Glutamatergic neuron (in vitro differentiated cells): Measurements from ENCODE around the gene GPR31. TPM values are rescaled to one million over a fixed set of nuclear protein-coding genes. Genes with fewer than 3 reads are reported as not detected.

Source experiments
- DNase-seq: peaks from one replicate; pipeline ENCODE4 v3.0.0; 2022
- H3K27ac Mint-ChIP-seq: one replicate; pipeline ENCODE4 v1.8.0; 2020; ENCODE audit warnings: mild to moderate bottlenecking, mixed read lengths, inconsistent platforms; ENCODE audit not compliant: unreplicated experiment
- H3K27me3 Mint-ChIP-seq: one replicate; pipeline ENCODE4 v1.8.0; 2020; ENCODE audit warnings: mild to moderate bottlenecking, moderate library complexity, mixed read lengths, inconsistent platforms; ENCODE audit not compliant: unreplicated experiment
- H3K36me3 Mint-ChIP-seq: one replicate; pipeline ENCODE4 v1.8.0; 2020; ENCODE audit warnings: mild to moderate bottlenecking, mixed read lengths, inconsistent platforms; ENCODE audit not compliant: unreplicated experiment
- H3K4me1 Mint-ChIP-seq: one replicate; pipeline ENCODE4 v1.8.0; 2020; ENCODE audit warnings: mild to moderate bottlenecking, low read depth, mixed read lengths, inconsistent platforms; ENCODE audit not compliant: unreplicated experiment
- H3K4me3 Mint-ChIP-seq: one replicate; pipeline ENCODE4 v1.8.0; 2020; ENCODE audit warnings: mild to moderate bottlenecking, mixed read lengths, inconsistent platforms; ENCODE audit not compliant: unreplicated experiment
- H3K9me3 Mint-ChIP-seq: one replicate; pipeline ENCODE4 v1.8.0; 2020; ENCODE audit warnings: mild to moderate bottlenecking, moderate library complexity, mixed read lengths, inconsistent platforms; ENCODE audit not compliant: unreplicated experiment
- CTCF ChIP-seq: fragments of 200-600 bp; sonication (generic); IDR thresholded peaks from one replicate; pipeline ENCODE4 v1.5.0; 2021; ENCODE audit not compliant: partially characterized antibody, unreplicated experiment
- total RNA-seq: library from RNA; stranded (reverse); fragmentation: NEBNext Ultra II Directional; extraction: Animal tissue kit (Norgen Biotek cat#: 25700); gene quantifications from one replicate; pipeline ENCODE4 v1.2.1, GENCODE V29; 2021; ENCODE audit not compliant: unreplicated experiment

GPR31 gene
- total RNA-seq, 1 donor from 2014 or later, result not detected

- H3K36me3 Mint-ChIP-seq, result peaks cover 11% of the 10 kb centered on the region
- H3K27me3 Mint-ChIP-seq, result peaks cover 7% of the 10 kb centered on the region
- peaks cover 8% of the 10 kb centered on the region for H3K9me3 Mint-ChIP-seq
- H3K27ac Mint-ChIP-seq, result no peak overlapping the region
- H3K4me3 Mint-ChIP-seq, result no peak overlapping the region
- peak; percentile 1 for TF ChIP-seq CTCF
- DNase-seq, result no peak
- H3K4me1 Mint-ChIP-seq, result peaks cover 26% of the 10 kb centered on the region
Measured at GRCh38 chr6:167142433-167142761, 15.4 kb downstream of the GPR31 start.

DNA sequence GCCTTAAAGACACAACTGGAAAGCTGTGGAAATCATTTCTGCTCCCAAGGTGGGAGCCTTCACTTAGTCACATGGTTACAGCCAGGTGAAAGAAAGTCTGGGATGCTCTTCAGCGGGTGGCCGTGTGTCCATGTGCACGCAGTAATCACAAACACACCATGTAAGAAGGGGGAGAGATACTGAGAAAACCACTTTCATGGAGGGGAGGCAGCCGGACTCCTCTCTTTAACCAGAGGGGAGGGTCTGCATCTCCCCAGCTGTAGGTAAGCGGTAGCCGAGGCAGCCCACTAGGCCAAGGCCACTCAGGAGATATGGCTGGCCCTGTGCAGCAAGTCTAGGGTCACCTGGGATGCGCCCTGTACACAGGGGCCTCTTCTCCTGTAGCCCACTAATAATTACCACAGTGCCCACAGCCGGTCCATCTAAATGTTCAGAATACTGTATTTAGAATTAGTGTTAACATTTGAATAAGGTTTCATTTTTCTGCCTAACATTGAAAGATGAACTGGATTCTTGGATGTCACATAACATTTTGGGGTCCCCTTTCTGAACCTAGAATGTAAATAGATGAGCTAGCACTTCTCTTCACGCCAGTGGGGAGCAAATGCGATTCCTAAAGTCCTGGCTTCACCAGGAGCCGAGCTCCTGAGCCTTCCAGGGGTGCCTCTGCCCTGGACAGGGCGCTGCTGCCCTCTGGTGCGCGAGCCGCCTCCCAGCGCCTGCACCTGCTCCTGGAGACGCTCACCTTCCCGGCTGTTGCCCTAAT lies 15.9 kb downstream of the GPR31 start:
- Mint-ChIP-seq H3K27ac (no peak overlapping the region), H3K36me3 (peaks cover 11% of the 10 kb centered on the region), H3K4me1 (peaks cover 22% of the 10 kb centered on the region), H3K9me3 (peaks cover 8% of the 10 kb centered on the region), H3K4me3 (no peak overlapping the region), H3K27me3 (peaks cover 7% of the 10 kb centered on the region)
- DNase-seq, result peak; percentile 71
- peak; percentile 20 for TF ChIP-seq CTCF

DNA sequence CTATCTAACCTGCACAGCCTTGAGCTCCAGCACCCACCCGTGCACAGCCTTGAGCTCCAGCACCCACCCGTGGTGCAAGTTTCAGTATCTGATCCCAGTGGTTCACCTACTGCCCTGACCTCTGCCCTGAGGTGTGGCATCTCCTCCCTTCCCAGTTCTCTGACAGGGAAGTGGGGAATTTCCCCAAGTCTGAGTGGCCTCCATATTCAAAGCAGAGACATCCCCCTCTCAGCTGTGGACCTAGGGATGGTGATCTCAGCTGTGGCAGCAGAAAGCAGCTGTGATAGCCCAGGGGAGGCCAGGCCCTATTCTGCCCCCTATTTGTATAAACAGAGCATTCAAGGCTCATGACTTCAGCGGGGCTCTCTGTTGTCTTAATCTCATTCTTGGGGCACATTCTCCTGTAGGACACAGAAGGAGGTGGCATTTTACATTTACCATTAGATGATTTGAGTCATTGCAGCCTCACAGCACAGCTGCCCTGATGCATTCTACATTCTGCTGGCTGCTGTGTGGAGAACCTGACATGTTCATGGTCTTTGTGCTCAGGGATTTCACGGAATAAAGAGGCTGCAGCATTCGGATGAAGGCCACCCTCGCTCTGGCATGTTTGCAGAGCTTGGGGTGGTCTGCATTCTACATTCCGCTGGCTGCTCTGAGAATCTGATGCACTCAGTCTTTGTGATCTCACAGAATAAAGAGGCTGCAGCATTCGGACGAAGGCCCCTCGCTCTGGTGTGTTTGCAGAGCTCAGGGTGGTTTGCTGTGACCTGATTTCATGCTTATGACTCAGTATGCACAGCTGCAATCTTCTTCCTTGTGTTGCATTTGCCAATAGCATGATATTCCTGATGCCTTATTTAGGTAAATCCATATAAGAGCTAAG lies 16.9 kb downstream of the GPR31 start:
- no peak for DNase-seq
- Mint-ChIP-seq H3K4me3 (no peak overlapping the region), H3K9me3 (peaks cover 8% of the 10 kb centered on the region), H3K27ac (peak overlapping the region; percentile 28), H3K36me3 (peaks cover 11% of the 10 kb centered on the region), H3K4me1 (peaks cover 14% of the 10 kb centered on the region), H3K27me3 (peaks cover 4% of the 10 kb centered on the region)
- no peak for TF ChIP-seq CTCF

- peak overlapping the region; percentile 24 for H3K27ac Mint-ChIP-seq
Measured at GRCh38 chr6:167139761-167140160, 18.0 kb downstream of the GPR31 start.

More at GRCh38 chr6:167139761-167140160, 18.0 kb downstream of the GPR31 start:
- H3K4me1 Mint-ChIP-seq, result peaks cover 11% of the 10 kb centered on the region
- H3K36me3 Mint-ChIP-seq, result peaks cover 8% of the 10 kb centered on the region
- H3K9me3 Mint-ChIP-seq, result peaks cover 6% of the 10 kb centered on the region
- no peak for DNase-seq
- peaks cover 3% of the 10 kb centered on the region for H3K27me3 Mint-ChIP-seq
- H3K4me3 Mint-ChIP-seq, result peak overlapping the region; percentile 36
- TF ChIP-seq CTCF, result peak; percentile 52
